Kidney (tissue), 14 donors: ENCODE results near the gene DENND10. TPM values are rescaled to one million over a fixed set of nuclear protein-coding genes. Genes with fewer than 3 reads are reported as not detected.
A peak's percentile ranks its signal among the peaks of the same experiment; 100 is the strongest.

Source experiments
- DNase-seq, 5 donors: peaks; one replicate each; pipeline ENCODE4 v3.0.0-alpha.2; 2013 to 2020
- FAIRE-seq: peaks from 2 replicates; lab custom pipeline; 2012; peaks lifted over from hg19 to GRCh38; lab: Jason Lieb, UNC
- H3K27ac ChIP-seq, 2 donors: one replicate each; pipeline ENCODE4 v1.7.0; 2013; ENCODE audit warnings: low read depth in 2 of 2, low read length in 2 of 2, inconsistent platforms in 1 of 2
- H3K27me3 ChIP-seq: one replicate; pipeline ENCODE4 v1.7.1; 2013; ENCODE audit warnings: low read length, inconsistent platforms; ENCODE audit not compliant: control insufficient read depth, insufficient read depth
- H3K36me3 ChIP-seq, 3 donors: one replicate each; pipeline versions ENCODE4 v1.7.0 to v1.7.1; 2013; ENCODE audit warnings: low read length in 3 of 3, control low read depth in 1 of 3, inconsistent platforms in 1 of 3; ENCODE audit not compliant: insufficient read depth in 3 of 3, control insufficient read depth in 2 of 3
- H3K4me1 ChIP-seq, 3 donors: one replicate each; pipeline versions ENCODE4 v1.7.0 to v1.7.1; 2013; ENCODE audit warnings: low read length in 3 of 3, inconsistent platforms in 1 of 3, low read depth in 1 of 3; ENCODE audit not compliant: control insufficient read depth in 2 of 3, insufficient read depth in 2 of 3
- H3K4me3 ChIP-seq, 3 donors: one replicate each; pipeline versions ENCODE4 v1.7.0 to v1.8.1; 2013; ENCODE audit warnings: low read length in 3 of 3, control low read depth in 1 of 3, inconsistent platforms in 1 of 3
- H3K9ac ChIP-seq, 3 donors: one replicate each; pipeline versions ENCODE4 v1.7.0 to v1.7.1; 2013; ENCODE audit warnings: low read length in 3 of 3, control low read depth in 1 of 3, inconsistent platforms in 1 of 3
- H3K9me3 ChIP-seq, 3 donors: one replicate each; pipeline versions ENCODE4 v1.7.0 to v1.7.1; 2013; ENCODE audit warnings: low read length in 3 of 3, control low read depth in 1 of 3, inconsistent platforms in 1 of 3; ENCODE audit not compliant: control insufficient read depth in 2 of 3, insufficient read depth in 1 of 3
- CTCF ChIP-seq: IDR thresholded peaks from 3 replicates; pipeline ENCODE4 v1.5.1; 2012; ENCODE audit warnings: mild to moderate bottlenecking, moderate library complexity, borderline replicate concordance; ENCODE audit not compliant: insufficient read depth; ENCODE audit errors: extremely low read depth
- intact Hi-C: fragments of 100-400 bp; cut with DNase I; formaldehyde crosslinking; loops from one replicate; pipeline ENCODE4 v1.11.1; 2022
- polyA plus RNA-seq: library from polyadenylated mRNA; stranded (reverse); fragments of 350-450 nt; fragmentation: Illumina TruSeq; extraction: RNeasy Lipid Tissue Mini Kit (QIAGEN cat#74804); gene quantifications from one replicate; pipeline ENCODE4 v1.2.3, GENCODE V29; 2014; ENCODE audit warnings: low read depth, low replicate concordance; ENCODE audit not compliant: insufficient read depth
- total RNA-seq: library from RNA; stranded (reverse); fragmentation: NEBNext Ultra II Directional; extraction: Animal tissue kit (Norgen Biotek cat#: 25700); gene quantifications from one replicate; pipeline ENCODE4 v1.2.1, GENCODE V29; 2021
- donor health status: control.
- donor health status: control.
- donor health status: control.
- donor health status: control.
- donor health status: control.
- donor health status: DM: yes; HTN: yes; CAD: no.
- donor health status: Normal renal cell carcinoma (clear cell type).

Gene DENND10
- total and polyA plus RNA-seq, 2 donors from 2014 or later = 31.6 to 31.7 TPM

DNA sequence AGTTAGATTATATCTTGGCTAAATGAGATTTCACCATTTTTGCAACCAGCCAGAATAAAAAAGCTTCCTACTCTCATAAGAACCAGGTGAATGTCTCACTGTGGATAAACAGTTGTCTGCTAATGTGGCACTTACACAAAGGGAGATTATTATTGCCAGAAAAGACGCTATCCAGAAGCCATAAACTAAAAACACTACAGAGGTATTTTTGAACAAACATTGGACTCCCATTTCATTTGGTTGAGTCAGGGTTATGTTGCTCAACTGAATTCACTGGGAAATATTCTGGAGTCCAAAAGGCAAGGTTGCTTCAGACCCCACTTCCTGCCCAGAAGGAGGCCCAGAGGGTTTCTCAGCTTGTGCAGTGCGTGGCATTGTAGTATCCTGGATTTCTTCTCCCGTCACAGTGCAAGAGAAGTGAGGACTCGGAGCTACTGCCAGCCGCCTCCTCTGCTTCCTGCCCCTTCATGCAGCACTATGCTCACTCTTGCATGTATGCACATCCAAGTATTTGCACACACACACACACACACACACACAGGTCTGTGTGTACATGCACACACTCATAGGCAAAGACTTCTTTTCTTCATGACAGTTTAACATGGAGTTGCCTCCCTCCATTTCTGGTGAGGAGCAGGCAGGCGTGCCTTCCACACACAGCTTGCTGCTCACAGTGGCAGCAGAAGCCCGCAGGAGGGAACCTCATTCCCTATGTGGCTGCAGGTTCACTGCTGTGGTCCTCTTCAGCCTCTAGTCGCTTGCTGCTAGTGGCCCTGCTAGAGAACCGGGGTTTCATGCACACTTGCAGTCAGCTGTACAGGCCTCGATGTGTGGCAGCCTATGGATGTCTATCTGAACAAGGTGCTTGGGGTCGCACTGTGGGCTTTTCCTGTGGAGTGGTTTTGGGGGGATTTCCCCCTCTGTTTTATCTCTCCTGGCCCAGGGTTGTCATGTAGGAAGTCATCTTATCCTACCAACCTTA lies 10.1 kb downstream of the DENND10 start:
- H3K36me3 ChIP-seq = peaks cover 5 to 26% (median 9%) of the 10 kb centered on the region in 3 donors
- TF ChIP-seq CTCF = no peak
- intact Hi-C loops = no loop called here
- H3K9me3 ChIP-seq = no peaks in the 10 kb centered on the region
- H3K4me1 ChIP-seq = no peaks in the 10 kb centered on the region
- no peak overlapping the region for H3K9ac ChIP-seq
- DNase-seq = no peak
- no peak overlapping the region for H3K27ac ChIP-seq
- no peak for FAIRE-seq
- no peak overlapping the region for H3K4me3 ChIP-seq
- H3K27me3 ChIP-seq = no peaks in the 10 kb centered on the region

DNA sequence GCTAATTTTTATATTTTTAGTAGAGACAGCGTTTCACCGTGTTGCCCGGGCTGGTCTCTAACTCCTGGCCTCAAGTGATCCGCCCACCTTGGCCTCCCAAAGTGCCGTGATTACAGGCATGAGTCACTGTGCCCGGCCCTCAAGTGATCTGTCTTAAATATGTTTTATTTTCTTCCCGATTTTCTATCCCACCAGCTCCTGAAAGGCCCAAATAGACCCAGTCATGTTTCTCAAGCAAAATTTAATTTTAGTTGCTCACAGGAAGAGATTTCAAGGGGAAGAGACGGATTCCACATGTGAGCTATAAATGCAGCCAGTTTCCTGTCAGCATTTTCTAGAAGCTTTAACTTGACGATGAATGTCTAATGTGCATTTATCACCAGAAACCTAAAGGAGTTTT lies 12.0 kb downstream of the DENND10 start:
- H3K4me1 ChIP-seq = no peaks in the 10 kb centered on the region
- no peak for TF ChIP-seq CTCF
- peak overlapping the region in 1 of 2 donors; percentile 32 for H3K27ac ChIP-seq
- peak in 1 of 5 donors; percentile 39 for DNase-seq
- no peak overlapping the region for H3K4me3 ChIP-seq
- no peaks in the 10 kb centered on the region for H3K27me3 ChIP-seq
- no peak overlapping the region for H3K9ac ChIP-seq
- H3K36me3 ChIP-seq = peaks cover 5 to 27% (median 9%) of the 10 kb centered on the region in 3 donors
- FAIRE-seq = no peak
- no peaks in the 10 kb centered on the region for H3K9me3 ChIP-seq
- intact Hi-C loops = no loop called here

- no peak for DNase-seq
- no peak for FAIRE-seq
- no peak overlapping the region for H3K4me3 ChIP-seq
- no peaks in the 10 kb centered on the region for H3K27me3 ChIP-seq
- H3K9ac ChIP-seq = no peak overlapping the region
- H3K4me1 ChIP-seq = no peaks in the 10 kb centered on the region
- H3K9me3 ChIP-seq = no peaks in the 10 kb centered on the region
- no peak overlapping the region for H3K27ac ChIP-seq
- peaks cover 5 to 27% (median 9%) of the 10 kb centered on the region in 3 donors for H3K36me3 ChIP-seq
- TF ChIP-seq CTCF = no peak
- intact Hi-C loops = no loop called here
These were observed 12.5 kb downstream of the DENND10 start for GRCh38 chr10:119116326-119116951.
